ENCODE measurements around the gene NUTF2. TPM values are rescaled to one million over a fixed set of nuclear protein-coding genes. Genes with fewer than 3 reads are reported as not detected.
A peak's percentile ranks its signal among the peaks of the same experiment; 100 is the strongest.

NUTF2 gene
- total RNA-seq, 4 donors from 2014 or later = 88.5 to 136 (median 109) TPM

- no peak overlapping the region for H3K4me3 ChIP-seq (ENCODE audit: low read depth, poor library complexity, severe bottlenecking)
- TF ChIP-seq CTCF (IDR thresholded peaks at IDR 0.05) (no peak), POLR2A (IDR thresholded peaks at IDR 0.05) (no peak)
- 83 to 89% methylated on average over 7 of the region's 7 CpGs for WGBS, 2 donors
- no peak for DNase-seq (ENCODE audit: low spot score in 2 of 2)
- intact Hi-C loops (cut with DNase I; ENCODE audit: low total_unique reads) = no loop called here
These were observed 22.9 kb downstream of the NUTF2 start for GRCh38 chr16:67869653-67870052.

- intact Hi-C loops (cut with DNase I; ENCODE audit: low total_unique reads) = no loop called here
- no peak for DNase-seq (ENCODE audit: low spot score in 2 of 2)
- WGBS, 2 donors = 61 to 63% methylated on average over 3 of the region's 3 CpGs
- TF ChIP-seq CTCF (IDR thresholded peaks at IDR 0.05) (no peak), POLR2A (IDR thresholded peaks at IDR 0.05) (no peak)
- no peak overlapping the region for H3K4me3 ChIP-seq (ENCODE audit: low read depth, poor library complexity, severe bottlenecking)
These were observed 24.5 kb downstream of the NUTF2 start for GRCh38 chr16:67871256-67871655.

GRCh38 chr16:67872131-67872630 lies 25.4 kb downstream of the NUTF2 start:
- 71 to 78% methylated on average over 2 of the region's 2 CpGs for WGBS, 2 donors
- TF ChIP-seq CTCF (IDR thresholded peaks at IDR 0.05) (no peak), POLR2A (IDR thresholded peaks at IDR 0.05) (no peak)
- peak overlapping the region; percentile 93 for H3K4me3 ChIP-seq (ENCODE audit: low read depth, poor library complexity, severe bottlenecking)
- no peak for DNase-seq (ENCODE audit: low spot score in 2 of 2)
- intact Hi-C loops (cut with DNase I; ENCODE audit: low total_unique reads) = no loop called here

- intact Hi-C loops (cut with DNase I; ENCODE audit: low total_unique reads) = no loop called here
- TF ChIP-seq CTCF (IDR thresholded peaks at IDR 0.05) (no peak), POLR2A (IDR thresholded peaks at IDR 0.05) (no peak)
- DNase-seq (ENCODE audit: low spot score in 2 of 2) = peak; percentile 67 to 95
- 1 to 4% methylated on average over 28 to 38 of the region's 72 CpGs for WGBS, 2 donors
- H3K4me3 ChIP-seq (ENCODE audit: low read depth, poor library complexity, severe bottlenecking) = peak within 1 kb of the TSS; percentile 93
These were observed 26.1 kb downstream of the NUTF2 start, which contains the start of gene EDC4 for GRCh38 chr16:67872631-67873434. Gene EDC4, plus strand, starts transcription at chr16:67873052. Its CDS starts 210 bp downstream, at chr16:67873262.

- TF ChIP-seq CTCF (IDR thresholded peaks at IDR 0.05) (no peak), POLR2A (IDR thresholded peaks at IDR 0.05) (no peak)
- WGBS, 2 donors = 9 to 14% methylated on average over 20 to 23 of the region's 23 CpGs
- H3K4me3 ChIP-seq (ENCODE audit: low read depth, poor library complexity, severe bottlenecking) = peak overlapping the region; percentile 93
- no peak for DNase-seq (ENCODE audit: low spot score in 2 of 2)
- intact Hi-C loops (cut with DNase I; ENCODE audit: low total_unique reads) = no loop called here
These were observed 27.0 kb downstream of the NUTF2 start for GRCh38 chr16:67873435-67874370.

All from lower leg skin (tissue), 4 donors.